Measurements from ENCODE around the gene SPATA13. TPM values are rescaled to one million over a fixed set of nuclear protein-coding genes. Genes with fewer than 3 reads are reported as not detected.
A peak's percentile ranks its signal among the peaks of the same experiment; 100 is the strongest.

SPATA13 gene
- polyA plus RNA-seq, 1 experiment, result 12.0 TPM

- CTCF ChIA-PET, result no interaction called here
- POLR2A ChIA-PET, result interaction anchor here (0.6 kb wide), 1 partner anchor 841 kb away, joined by 3 read pairs; no protein-coding TSS in a partner anchor
- DNase-seq (ENCODE audit: low read depth, low spot score), result no peak
- H3K9me3 ChIP-seq (ENCODE audit: control insufficient read depth, insufficient read depth, low read length), result no peaks in the 10 kb centered on the region
- no peak for TF ChIP-seq CTCF (IDR thresholded peaks at IDR 0.05; ENCODE audit: low read depth, low read length)
- H3K27me3 ChIP-seq (ENCODE audit: control insufficient read depth, insufficient read depth, low read length), result no peaks in the 10 kb centered on the region
- no peak overlapping the region for H3K27ac ChIP-seq (ENCODE audit: low read depth, low read length)
- no peak overlapping the region; the same call in 1 of the 2 replicates for H3K4me3 ChIP-seq (ENCODE audit: low read depth, low read length)
Observed at GRCh38 chr13:24162604-24163003, 2.1 kb downstream of the SPATA13 start.

GRCh38 chr13:24165746-24166145, 5.2 kb downstream of the SPATA13 start:
- H3K27me3 ChIP-seq (ENCODE audit: control insufficient read depth, insufficient read depth, low read length), result no peaks in the 10 kb centered on the region
- no peak overlapping the region for H3K4me3 ChIP-seq (ENCODE audit: low read depth, low read length)
- POLR2A ChIA-PET, result interaction anchor here (0.6 kb wide), 3 partner anchors 16 to 161 kb away, joined by 3 to 4 read pairs (median 3); no protein-coding TSS in a partner anchor
- DNase-seq (ENCODE audit: low read depth, low spot score), result no peak
- H3K27ac ChIP-seq (ENCODE audit: low read depth, low read length), result peak overlapping the region; percentile 47
- CTCF ChIA-PET, result no interaction called here
- H3K9me3 ChIP-seq (ENCODE audit: control insufficient read depth, insufficient read depth, low read length), result no peaks in the 10 kb centered on the region
- no peak for TF ChIP-seq CTCF (IDR thresholded peaks at IDR 0.05; ENCODE audit: low read depth, low read length)

GRCh38 chr13:24166561-24166960, 6.0 kb downstream of the SPATA13 start:
- Histone ChIP-seq H3K27ac (ENCODE audit: low read depth, low read length) (peak overlapping the region; percentile 59), H3K27me3 (ENCODE audit: control insufficient read depth, insufficient read depth, low read length) (no peaks in the 10 kb centered on the region), H3K9me3 (ENCODE audit: control insufficient read depth, insufficient read depth, low read length) (no peaks in the 10 kb centered on the region), H3K4me3 (ENCODE audit: low read depth, low read length) (no peak overlapping the region)
- no peak for DNase-seq (ENCODE audit: low read depth, low spot score)
- TF ChIP-seq CTCF (IDR thresholded peaks at IDR 0.05; ENCODE audit: low read depth, low read length), result no peak
- ChIA-PET POLR2A (interaction anchor here (0.6 to 0.7 kb wide), 2 partner anchors 15 to 23 kb away, joined by 3 read pairs; no protein-coding TSS in a partner anchor), CTCF (interaction anchor here (0.5 kb wide), 1 partner anchor 112 kb away, joined by 3 read pairs; no protein-coding TSS in a partner anchor)

GRCh38 chr13:24167666-24168391, 7.3 kb downstream of the SPATA13 start:
- CTCF ChIA-PET, result no interaction called here
- TF ChIP-seq CTCF (IDR thresholded peaks at IDR 0.05; ENCODE audit: low read depth, low read length), result no peak
- Histone ChIP-seq H3K27me3 (ENCODE audit: control insufficient read depth, insufficient read depth, low read length) (no peaks in the 10 kb centered on the region), H3K27ac (ENCODE audit: low read depth, low read length) (no peak overlapping the region), H3K4me3 (ENCODE audit: low read depth, low read length) (no peak overlapping the region), H3K9me3 (ENCODE audit: control insufficient read depth, insufficient read depth, low read length) (no peaks in the 10 kb centered on the region)
- no peak for DNase-seq (ENCODE audit: low read depth, low spot score)
- POLR2A ChIA-PET, result no interaction called here

GRCh38 chr13:24168392-24168750, 7.9 kb downstream of the SPATA13 start:
- no peak for TF ChIP-seq CTCF (IDR thresholded peaks at IDR 0.05; ENCODE audit: low read depth, low read length)
- Histone ChIP-seq H3K27ac (ENCODE audit: low read depth, low read length) (no peak overlapping the region), H3K9me3 (ENCODE audit: control insufficient read depth, insufficient read depth, low read length) (no peaks in the 10 kb centered on the region), H3K27me3 (ENCODE audit: control insufficient read depth, insufficient read depth, low read length) (no peaks in the 10 kb centered on the region), H3K4me3 (ENCODE audit: low read depth, low read length) (no peak overlapping the region)
- POLR2A ChIA-PET, result no interaction called here
- CTCF ChIA-PET, result no interaction called here
- DNase-seq (ENCODE audit: low read depth, low spot score), result no peak

All from AG04450 (cell line).